HG02884 (cell line): ENCODE measurements around the gene SERINC5.
"Not testable (repeated sequence)": the region's sequence is repeated elsewhere in the genome, so short reads cannot be mapped to it uniquely, and the experiment has no call there.

Source experiments
- ATAC-seq: cut with Tn5 transposase; IDR thresholded peaks from one replicate; pipeline ENCODE4 v1.9.1; 2021; ENCODE audit warnings: mild to moderate bottlenecking, moderate library complexity; ENCODE audit not compliant: unreplicated experiment

The SERINC5 gene

DNA sequence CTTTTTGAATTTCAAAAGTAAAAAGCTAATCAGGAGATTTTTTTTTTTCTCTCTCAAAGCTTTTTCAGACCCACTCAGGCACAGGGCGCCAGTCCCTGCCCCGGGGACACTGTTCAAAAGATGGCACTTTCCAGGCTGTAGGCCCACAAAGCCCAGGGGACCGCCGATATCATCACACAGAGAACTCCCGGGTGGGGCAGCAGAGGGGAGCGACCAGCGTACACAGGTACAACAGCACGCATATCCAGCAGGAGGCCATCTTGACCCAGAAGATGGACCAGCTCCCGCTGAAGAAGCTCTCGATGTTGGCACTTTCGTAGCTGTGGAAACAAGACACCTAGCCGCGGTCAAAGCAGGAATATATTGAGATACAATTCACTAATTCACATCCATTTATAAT, 112.4 kb downstream of the SERINC5 start:
- no peak for ATAC-seq

GRCh38 chr5:80142996-80143395, 112.9 kb downstream of the SERINC5 start:
- no peak for ATAC-seq

GRCh38 chr5:80141681-80142080, 114.2 kb downstream of the SERINC5 start:
- ATAC-seq = no peak

GRCh38 chr5:80141147-80141671, 114.6 kb downstream of the SERINC5 start:
- no peak for ATAC-seq

DNA sequence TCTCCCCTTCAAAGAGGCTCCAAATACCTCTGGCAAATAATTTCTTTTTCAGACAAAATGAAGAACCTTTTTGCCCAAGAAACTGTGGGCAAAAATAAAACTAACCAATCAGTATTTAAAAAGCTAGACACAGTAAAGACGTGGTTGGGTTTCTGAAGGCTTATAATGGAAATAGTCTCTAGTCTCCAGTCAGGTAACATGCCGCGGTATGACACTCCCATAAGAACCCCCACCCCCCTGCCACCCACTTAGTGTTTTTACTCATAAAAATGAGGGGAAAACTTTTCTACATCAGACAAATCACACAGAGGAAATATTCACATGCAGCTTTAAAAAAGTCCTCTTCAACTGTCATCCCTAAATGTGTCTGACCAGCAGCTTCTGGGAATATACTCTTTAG, 115.4 kb downstream of the SERINC5 start:
- no peak for ATAC-seq

DNA sequence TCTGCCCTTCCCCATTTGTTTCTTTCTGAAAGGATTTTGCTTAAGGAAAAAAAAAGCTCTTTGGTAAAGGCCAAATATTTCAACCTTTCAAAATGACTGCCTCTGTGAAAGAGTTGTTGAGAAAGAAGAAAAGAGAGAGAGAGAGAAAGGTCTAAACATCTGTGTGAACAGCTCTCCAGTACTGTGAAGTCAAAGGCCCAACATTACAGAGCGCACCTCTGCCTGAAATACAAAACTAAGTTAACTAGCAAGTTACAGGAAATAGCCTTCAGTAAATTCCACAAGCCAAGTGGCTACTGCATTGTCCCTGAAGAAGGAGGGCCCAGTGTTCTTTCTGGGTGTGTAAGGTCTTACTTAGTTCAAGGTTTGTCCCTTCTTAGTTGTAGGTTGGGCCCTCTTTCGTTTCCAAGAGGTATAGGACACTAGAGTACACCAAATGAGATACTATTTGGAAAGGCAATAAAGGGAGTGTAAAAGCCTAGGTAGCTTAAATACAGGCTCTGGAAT, 116.3 kb downstream of the SERINC5 start:
- no peak for ATAC-seq

DNA sequence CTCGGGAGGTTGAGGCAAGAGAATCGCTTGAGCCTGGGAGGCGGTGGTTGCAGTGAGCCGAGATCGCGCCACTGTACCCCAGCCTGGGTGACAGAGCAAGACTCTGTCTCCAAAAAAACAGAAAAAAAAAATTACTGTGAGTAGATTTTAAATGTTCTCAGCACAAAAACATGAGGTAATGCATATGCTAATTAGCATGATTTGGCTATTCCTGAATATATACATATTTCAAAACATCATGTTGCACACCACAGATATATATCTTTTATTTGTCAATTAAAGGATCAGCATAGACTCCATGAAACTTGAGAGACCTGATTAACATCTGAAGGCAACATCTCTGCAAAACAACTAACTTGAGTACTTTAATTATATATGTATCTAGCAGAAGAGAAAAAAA, 117.4 kb downstream of the SERINC5 start:
- ATAC-seq = no peak

DNA sequence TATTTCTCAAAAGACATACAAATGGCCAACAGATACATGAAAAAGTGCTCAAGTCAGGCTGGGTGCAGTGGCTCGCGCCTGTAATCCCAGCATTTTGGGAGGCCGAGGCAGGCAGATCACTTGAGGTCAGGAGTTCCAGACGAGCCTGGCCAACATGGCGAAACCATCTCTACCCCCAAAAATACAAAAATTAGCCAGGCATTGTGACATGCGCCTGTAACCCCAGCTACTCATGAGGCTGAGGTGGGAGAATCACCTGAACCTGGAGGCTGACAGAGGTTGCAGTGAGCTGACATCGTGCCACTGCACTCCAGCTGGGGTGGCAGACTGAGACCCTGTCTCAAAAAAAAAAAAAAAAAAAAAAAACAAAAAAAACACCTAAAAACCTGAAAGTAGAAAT, 119.0 kb downstream of the SERINC5 start:
- ATAC-seq = not testable (repeated sequence)

GRCh38 chr5:80134876-80135275, 121.0 kb downstream of the SERINC5 start:
- ATAC-seq = no peak

GRCh38 chr5:80129146-80129545, 126.7 kb downstream of the SERINC5 start:
- ATAC-seq = no peak

- no peak for ATAC-seq
These were observed 127.7 kb downstream of the SERINC5 start for GRCh38 chr5:80128141-80128540.

DNA sequence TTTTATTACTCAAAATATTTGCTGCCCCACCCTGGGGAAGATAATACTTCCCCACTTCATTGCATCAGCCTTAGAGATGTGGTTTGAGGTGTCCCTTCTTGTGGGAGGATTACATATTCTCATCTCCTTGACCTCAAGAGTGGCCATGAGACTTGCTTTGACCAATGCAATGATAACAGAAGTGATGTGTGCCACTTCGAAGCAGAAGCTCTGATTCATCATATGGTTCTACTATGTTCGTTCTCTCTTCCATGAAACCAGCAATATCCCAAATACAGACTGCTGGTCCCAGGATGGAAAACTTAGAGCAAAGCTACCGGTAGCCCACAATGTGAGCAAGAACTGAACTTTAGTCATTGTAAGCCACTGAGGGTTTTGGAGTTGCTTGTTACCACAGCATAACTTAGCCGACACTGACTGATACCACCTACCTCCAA, 128.7 kb downstream of the SERINC5 start:
- no peak for ATAC-seq

DNA sequence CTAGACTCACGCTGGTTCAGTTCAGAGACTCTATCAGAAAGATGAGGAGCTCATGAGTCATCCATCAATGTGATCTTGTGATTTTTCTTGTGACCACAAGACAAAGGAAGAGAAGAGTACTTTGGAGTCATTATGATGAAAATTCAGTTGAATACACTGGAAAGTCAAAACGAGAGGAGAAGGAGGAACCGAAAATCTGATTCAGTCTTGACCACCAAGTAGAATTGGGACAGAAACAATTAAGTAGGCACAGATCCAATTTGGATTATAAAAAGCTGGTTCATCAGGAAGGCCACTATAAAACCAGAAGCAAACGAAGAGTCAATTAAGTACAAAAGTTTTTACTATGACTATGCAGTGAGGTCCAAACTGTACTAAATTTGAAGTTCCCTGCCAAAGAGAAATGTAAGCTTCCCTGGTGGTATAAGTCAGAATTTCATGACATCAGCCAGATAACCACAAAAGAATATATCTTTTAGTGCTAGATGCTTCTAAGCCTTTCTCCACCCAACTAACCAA, 129.8 kb downstream of the SERINC5 start:
- ATAC-seq = peak; percentile 70

DNA sequence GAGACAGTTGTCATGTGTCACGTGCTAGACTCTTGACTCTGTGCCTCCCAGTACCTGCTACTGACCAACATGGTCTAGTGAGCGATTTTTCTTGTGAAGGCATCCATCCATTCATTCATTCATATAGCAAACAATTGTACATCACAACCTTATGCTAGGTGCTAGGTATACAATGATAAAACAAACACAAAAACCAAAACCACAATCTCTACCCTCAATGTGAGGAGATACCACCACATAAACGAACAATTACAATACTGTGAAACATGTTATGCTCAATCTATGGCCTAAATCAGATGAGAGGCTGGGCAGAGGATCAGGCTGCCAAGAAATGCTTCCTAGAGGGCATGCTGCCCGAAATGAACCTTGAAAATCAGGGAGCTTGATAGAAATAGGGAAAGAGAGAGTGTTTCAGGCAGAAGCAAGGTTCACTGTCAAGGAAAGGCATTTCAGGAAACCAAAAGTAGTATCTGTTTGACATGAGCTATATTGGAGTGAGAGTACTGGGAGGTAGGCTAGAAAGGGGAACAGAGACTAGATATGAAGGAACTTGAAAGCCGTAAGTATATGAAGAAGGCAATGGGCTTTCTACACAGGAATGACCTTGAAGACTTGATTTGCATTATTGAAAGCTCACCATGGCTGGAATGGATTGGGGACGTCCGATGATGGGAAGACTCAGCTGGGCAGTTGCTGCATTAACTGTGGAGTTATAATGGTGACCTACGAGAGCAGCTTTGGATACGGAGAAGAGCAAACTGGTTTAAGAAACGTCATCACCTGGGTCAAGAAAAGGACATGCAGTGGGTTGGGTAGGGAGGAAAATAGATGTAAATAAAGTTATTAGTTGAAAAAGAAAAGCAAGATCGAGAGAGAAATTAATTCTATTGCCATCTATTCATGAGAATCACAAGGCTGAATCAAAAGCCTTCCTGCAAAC, 130.6 kb downstream of the SERINC5 start:
- peak; percentile 86 for ATAC-seq

- ATAC-seq = no peak
These were observed 131.5 kb downstream of the SERINC5 start for GRCh38 chr5:80124121-80124918.

DNA sequence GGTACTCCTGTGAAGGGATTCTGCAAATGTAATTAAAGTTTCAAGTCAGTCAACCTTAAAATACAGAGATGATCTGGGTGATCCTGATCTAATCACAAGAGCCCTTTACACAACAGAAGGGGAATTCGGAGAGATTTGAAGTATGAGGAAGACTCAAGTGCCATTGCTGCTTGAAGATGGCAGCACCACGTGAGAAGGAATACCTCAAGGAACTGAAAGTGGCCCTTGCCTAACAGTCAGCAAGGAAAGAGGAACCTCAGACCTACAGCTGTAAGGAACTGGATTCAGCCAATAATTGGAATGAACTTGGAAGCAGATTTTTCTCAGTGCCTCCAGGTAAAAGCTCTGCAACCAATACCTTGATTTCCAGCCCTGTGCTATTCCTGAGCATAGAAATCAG, 133.3 kb downstream of the SERINC5 start:
- no peak for ATAC-seq

GRCh38 chr5:80119372-80119771, 136.5 kb downstream of the SERINC5 start:
- ATAC-seq = no peak

- ATAC-seq = no peak
These were observed 138.4 kb downstream of the SERINC5 start for GRCh38 chr5:80117446-80117845.

GRCh38 chr5:80116465-80116864, 139.4 kb downstream of the SERINC5 start:
- no peak for ATAC-seq

- no peak for ATAC-seq
These were observed 139.8 kb downstream of the SERINC5 start for GRCh38 chr5:80116000-80116399.

- no peak for ATAC-seq
These were observed 141.0 kb downstream of the SERINC5 start for GRCh38 chr5:80114860-80115259.
